GM18511 (cell line): ENCODE data around the gene ADIRF.
"Not testable (repeated sequence)": the region's sequence is repeated elsewhere in the genome, so short reads cannot be mapped to it uniquely, and the experiment has no call there.

ENCODE experiments used
- ATAC-seq: cut with Tn5 transposase; IDR thresholded peaks from one replicate; pipeline ENCODE4 v1.9.1; 2021; ENCODE audit warnings: mild to moderate bottlenecking, moderate library complexity; ENCODE audit not compliant: unreplicated experiment

The ADIRF gene

DNA sequence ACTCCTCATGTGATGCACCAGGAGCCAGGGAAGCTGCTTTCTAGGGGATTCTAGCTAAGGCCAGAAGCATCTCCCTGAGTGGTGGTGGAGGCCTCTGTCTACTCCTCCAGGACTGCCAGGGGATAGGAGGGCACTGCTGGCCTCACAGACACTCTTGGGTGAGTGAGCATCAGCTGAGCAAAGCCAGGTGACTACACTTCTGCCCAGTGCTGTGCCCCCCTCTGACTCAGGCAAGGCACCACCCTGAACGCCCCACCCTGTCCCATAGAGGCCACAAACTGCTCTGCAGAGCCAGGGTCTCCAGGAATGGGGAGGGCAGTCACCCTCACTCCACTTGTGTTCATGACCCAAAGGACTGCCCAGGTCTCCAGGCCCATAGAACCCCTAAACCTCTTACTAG lies 51.2 kb downstream of the ADIRF start:
- ATAC-seq = not testable (repeated sequence)

GRCh38 chr10:87020056-87020455 lies 51.8 kb downstream of the ADIRF start, which contains the start of gene FAM25A:
TSS of gene FAM25A (plus strand) at chr10:87020294. CDS start at chr10:87020325, 31 bp downstream.
- not testable (repeated sequence) for ATAC-seq
